K562 (cell line): ENCODE measurements around the gene C11orf42. TPM values are rescaled to one million over a fixed set of nuclear protein-coding genes. Genes with fewer than 3 reads are reported as not detected.

ENCODE experiments used
- ARID2 ChIP-seq: fragments of 450-650 bp; IDR thresholded peaks from 2 replicates; pipeline ENCODE4 v1.6.1; 2017; ENCODE audit warnings: antibody characterized with exemption, mild to moderate bottlenecking
- ASH1L ChIP-seq: fragments of 450-650 bp; IDR thresholded peaks from 2 replicates; pipeline ENCODE4 v1.6.1; 2018; ENCODE audit warnings: borderline replicate concordance, mild to moderate bottlenecking, low read depth; ENCODE audit not compliant: partially characterized antibody
- BRD4 ChIP-seq: fragments of 200-600 bp; sonication (generic); IDR thresholded peaks from 2 replicates; pipeline ENCODE4 v1.6.1; 2017; ENCODE audit warnings: inconsistent platforms
- CEBPB ChIP-seq: fragments of 450-650 bp; IDR thresholded peaks from 2 replicates; pipeline ENCODE4 v1.6.1; 2016; ENCODE audit warnings: missing genetic modification characterization, missing compliant biosample characterization
- HDAC1 ChIP-seq, 2 experiments: fragments of 450-650 bp; IDR thresholded peaks; 2 replicates each; pipeline ENCODE4 v1.6.1; 2016 to 2017; ENCODE audit warnings: inconsistent platforms in 1 of 2, mild to moderate bottlenecking in 1 of 2, moderate library complexity in 1 of 2
- NCOA4 ChIP-seq: fragments of 450-650 bp; IDR thresholded peaks from 2 replicates; pipeline ENCODE4 v1.6.1; 2018; ENCODE audit warnings: mild to moderate bottlenecking; ENCODE audit not compliant: partially characterized antibody
- NCOA6 ChIP-seq: fragments of 450-650 bp; IDR thresholded peaks from 2 replicates; pipeline ENCODE4 v1.6.1; 2017; ENCODE audit warnings: mild to moderate bottlenecking
- NRF1 ChIP-seq, 2 experiments: fragments of 450-650 bp; IDR thresholded peaks in 1 of 2; conservative IDR thresholded peaks in 1 of 2; 2 replicates each; pipeline ENCODE4 v1.6.1; 2014; ENCODE audit warnings: mild to moderate bottlenecking in 2 of 2
- POLR2AphosphoS2 ChIP-seq: IDR thresholded peaks from 2 replicates; pipeline ENCODE4 v1.6.1; 2012; ENCODE audit warnings: low read length, improper control_type of control experiment
- PRMT5 ChIP-seq: sonication (generic); formaldehyde crosslinking; IDR thresholded peaks from 2 replicates; pipeline ENCODE4 v1.5.0; 2020; ENCODE audit warnings: missing genetic modification reagents
- SMARCB1 ChIP-seq: IDR thresholded peaks from 2 replicates; pipeline ENCODE4 v1.6.1; 2011; ENCODE audit warnings: improper control_type of control experiment, low read depth; ENCODE audit not compliant: insufficient read length
- TSC22D4 ChIP-seq: fragments of 450-650 bp; IDR thresholded peaks from 2 replicates; pipeline ENCODE4 v1.6.1; 2016; ENCODE audit warnings: missing genetic modification characterization, missing biosample characterization, control low read depth
- polyA plus RNA-seq, 8 experiments: library from polyadenylated mRNA; depleted of rRNA in 4 of 8; stranded (reverse) in 5 of 8; unstranded in 3 of 8; fragments of >200 nt; fragmentation: Nextera tagmentation in 2 of 8; fragmentation: Illumina TruSeq in 1 of 8; extraction: Ambion mirVana in 2 of 8; extraction: Trizol in 1 of 8; gene quantifications; 2 replicates each; pipeline versions ENCODE4 v1.2.1 to v1.2.3, GENCODE V29; 2011 to 2014; ENCODE audit warnings: inconsistent platforms in 1 of 8, missing spikeins in 1 of 8
- total RNA-seq, 7 experiments: library from RNA; depleted of rRNA in 6 of 7; stranded (reverse); fragments of >200 nt in 6 of 7; fragmentation: Illumina TruSeq in 2 of 7; extraction: Trizol in 2 of 7; gene quantifications; 2 replicates each; pipeline versions ENCODE4 v1.2.1 to v1.2.3, GENCODE V29; 2011 to 2021; ENCODE audit warnings: low replicate concordance in 1 of 7
- TF ChIP-seq, protein P1 (sequence below): fragments of 450-650 bp; formaldehyde crosslinking; IDR thresholded peaks from 2 replicates; pipeline ENCODE4 v1.4.0; 2020; ENCODE audit warnings: mild to moderate bottlenecking, mixed read lengths
- TF ChIP-seq, protein P2 (sequence below): IDR thresholded peaks from 2 replicates; pipeline ENCODE4 v1.6.1; 2011; ENCODE audit warnings: borderline replicate concordance, low read depth, mild to moderate bottlenecking, moderate library complexity, low read length; ENCODE audit not compliant: insufficient read depth, poor library complexity, severe bottlenecking
- TF ChIP-seq, protein P3 (sequence below): fragments of 450-650 bp; formaldehyde crosslinking; IDR thresholded peaks from 2 replicates; pipeline ENCODE4 v1.4.0; 2022; ENCODE audit warnings: missing genetic modification characterization
- TF ChIP-seq, protein P4 (sequence below): fragments of 450-650 bp; IDR thresholded peaks from 2 replicates; pipeline ENCODE4 v1.7.0; 2016; ENCODE audit warnings: borderline replicate concordance
- TF ChIP-seq, protein P5 (sequence below): fragments of 450-650 bp; IDR thresholded peaks from 2 replicates; pipeline ENCODE4 v1.6.1; 2016; ENCODE audit warnings: antibody characterized with exemption
- TF ChIP-seq, protein P6 (sequence below): fragments of 450-650 bp; IDR thresholded peaks from 2 replicates; pipeline ENCODE4 v1.6.1; 2016

C11orf42 gene
- total and polyA plus RNA-seq, 9 of the 15 experiments (the other 6 are each of a cell fraction or from before 2014, with no cell fraction given), result not detected

DNA sequence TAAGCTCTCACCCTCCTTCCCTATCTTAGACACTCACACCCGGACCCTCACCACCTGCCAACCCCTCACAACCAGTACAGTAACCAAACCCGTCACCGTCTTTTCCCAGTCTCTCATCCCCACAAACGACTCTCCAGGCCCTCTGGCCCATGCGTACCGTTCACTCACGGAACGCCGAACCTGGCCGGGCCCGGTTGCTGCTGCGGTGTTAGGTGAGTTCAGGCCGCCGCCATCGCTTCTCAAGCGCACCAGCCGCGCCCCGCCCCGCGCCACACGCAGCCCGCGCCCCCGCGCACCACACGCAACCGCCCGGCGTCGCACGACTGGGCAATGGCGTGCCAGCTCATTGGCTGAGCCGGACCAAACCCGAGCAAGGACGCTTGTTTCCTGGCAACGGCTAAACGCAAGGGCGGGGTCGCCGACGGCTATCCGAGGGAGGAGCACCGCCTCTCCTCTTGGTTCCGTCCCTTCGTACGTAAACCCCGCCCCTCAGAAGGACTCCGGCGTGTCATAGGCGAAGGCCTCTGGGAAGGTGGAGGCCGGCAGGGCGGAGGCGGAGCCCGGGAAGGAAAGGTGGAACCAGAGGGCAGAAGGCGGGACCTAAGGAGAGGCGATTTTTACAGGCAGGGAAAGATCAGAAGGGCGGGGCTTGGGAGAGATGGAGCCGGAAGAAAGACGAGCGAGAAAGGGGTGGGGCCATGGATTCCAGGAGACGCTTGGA lies 29.2 kb downstream of the C11orf42 start, which contains the start of gene FHIP1B (continued):
- TF ChIP-seq, protein P1, sequence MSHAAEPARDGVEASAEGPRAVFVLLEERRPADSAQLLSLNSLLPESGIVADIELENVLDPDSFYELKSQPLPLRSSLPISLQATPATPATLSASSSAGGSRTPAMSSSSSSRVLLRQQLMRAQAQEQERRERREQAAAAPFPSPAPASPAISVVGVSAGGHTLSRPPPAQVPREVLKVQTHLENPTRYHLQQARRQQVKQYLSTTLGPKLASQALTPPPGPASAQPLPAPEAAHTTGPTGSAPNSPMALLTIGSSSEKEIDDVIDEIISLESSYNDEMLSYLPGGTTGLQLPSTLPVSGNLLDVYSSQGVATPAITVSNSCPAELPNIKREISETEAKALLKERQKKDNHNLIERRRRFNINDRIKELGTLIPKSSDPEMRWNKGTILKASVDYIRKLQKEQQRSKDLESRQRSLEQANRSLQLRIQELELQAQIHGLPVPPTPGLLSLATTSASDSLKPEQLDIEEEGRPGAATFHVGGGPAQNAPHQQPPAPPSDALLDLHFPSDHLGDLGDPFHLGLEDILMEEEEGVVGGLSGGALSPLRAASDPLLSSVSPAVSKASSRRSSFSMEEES (CRISPR knock-in tag), result no peak
- TF ChIP-seq ARID2 (peak; percentile 59; the same call in 1 of the 2 replicates), NCOA6 (peak; percentile 94), NRF1 (conservative IDR thresholded peaks at IDR 0.05 in 1 of 2, IDR thresholded peaks at IDR 0.05 in 1 of 2) (peak; percentile 92 to 94), HDAC1 (IDR thresholded peaks at IDR 0.05) (peak in 1 of 2 experiments; percentile 87; a peak in 2 of 4 replicates), NCOA4 (no peak), CEBPB (tag) (no peak), POLR2AphosphoS2 (no peak), TSC22D4 (tag) (no peak), SMARCB1 (no peak), ASH1L (no peak), BRD4 (0 out of 2 replicates have a peak, but pooled peaks have one; percentile 21), PRMT5 (CRISPR knock-in tag) (no peak)
- TF ChIP-seq, protein P2, sequence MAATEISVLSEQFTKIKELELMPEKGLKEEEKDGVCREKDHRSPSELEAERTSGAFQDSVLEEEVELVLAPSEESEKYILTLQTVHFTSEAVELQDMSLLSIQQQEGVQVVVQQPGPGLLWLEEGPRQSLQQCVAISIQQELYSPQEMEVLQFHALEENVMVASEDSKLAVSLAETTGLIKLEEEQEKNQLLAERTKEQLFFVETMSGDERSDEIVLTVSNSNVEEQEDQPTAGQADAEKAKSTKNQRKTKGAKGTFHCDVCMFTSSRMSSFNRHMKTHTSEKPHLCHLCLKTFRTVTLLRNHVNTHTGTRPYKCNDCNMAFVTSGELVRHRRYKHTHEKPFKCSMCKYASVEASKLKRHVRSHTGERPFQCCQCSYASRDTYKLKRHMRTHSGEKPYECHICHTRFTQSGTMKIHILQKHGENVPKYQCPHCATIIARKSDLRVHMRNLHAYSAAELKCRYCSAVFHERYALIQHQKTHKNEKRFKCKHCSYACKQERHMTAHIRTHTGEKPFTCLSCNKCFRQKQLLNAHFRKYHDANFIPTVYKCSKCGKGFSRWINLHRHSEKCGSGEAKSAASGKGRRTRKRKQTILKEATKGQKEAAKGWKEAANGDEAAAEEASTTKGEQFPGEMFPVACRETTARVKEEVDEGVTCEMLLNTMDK, result peak; percentile 47
- TF ChIP-seq, protein P3, sequence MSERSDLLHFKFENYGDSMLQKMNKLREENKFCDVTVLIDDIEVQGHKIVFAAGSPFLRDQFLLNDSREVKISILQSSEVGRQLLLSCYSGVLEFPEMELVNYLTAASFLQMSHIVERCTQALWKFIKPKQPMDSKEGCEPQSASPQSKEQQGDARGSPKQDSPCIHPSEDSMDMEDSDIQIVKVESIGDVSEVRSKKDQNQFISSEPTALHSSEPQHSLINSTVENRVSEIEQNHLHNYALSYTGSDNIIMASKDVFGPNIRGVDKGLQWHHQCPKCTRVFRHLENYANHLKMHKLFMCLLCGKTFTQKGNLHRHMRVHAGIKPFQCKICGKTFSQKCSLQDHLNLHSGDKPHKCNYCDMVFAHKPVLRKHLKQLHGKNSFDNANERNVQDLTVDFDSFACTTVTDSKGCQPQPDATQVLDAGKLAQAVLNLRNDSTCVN, result peak; percentile 94; the same call in 1 of the 2 replicates
- TF ChIP-seq, protein P4, sequence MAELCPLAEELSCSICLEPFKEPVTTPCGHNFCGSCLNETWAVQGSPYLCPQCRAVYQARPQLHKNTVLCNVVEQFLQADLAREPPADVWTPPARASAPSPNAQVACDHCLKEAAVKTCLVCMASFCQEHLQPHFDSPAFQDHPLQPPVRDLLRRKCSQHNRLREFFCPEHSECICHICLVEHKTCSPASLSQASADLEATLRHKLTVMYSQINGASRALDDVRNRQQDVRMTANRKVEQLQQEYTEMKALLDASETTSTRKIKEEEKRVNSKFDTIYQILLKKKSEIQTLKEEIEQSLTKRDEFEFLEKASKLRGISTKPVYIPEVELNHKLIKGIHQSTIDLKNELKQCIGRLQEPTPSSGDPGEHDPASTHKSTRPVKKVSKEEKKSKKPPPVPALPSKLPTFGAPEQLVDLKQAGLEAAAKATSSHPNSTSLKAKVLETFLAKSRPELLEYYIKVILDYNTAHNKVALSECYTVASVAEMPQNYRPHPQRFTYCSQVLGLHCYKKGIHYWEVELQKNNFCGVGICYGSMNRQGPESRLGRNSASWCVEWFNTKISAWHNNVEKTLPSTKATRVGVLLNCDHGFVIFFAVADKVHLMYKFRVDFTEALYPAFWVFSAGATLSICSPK, result no peak
- TF ChIP-seq, protein P5, sequence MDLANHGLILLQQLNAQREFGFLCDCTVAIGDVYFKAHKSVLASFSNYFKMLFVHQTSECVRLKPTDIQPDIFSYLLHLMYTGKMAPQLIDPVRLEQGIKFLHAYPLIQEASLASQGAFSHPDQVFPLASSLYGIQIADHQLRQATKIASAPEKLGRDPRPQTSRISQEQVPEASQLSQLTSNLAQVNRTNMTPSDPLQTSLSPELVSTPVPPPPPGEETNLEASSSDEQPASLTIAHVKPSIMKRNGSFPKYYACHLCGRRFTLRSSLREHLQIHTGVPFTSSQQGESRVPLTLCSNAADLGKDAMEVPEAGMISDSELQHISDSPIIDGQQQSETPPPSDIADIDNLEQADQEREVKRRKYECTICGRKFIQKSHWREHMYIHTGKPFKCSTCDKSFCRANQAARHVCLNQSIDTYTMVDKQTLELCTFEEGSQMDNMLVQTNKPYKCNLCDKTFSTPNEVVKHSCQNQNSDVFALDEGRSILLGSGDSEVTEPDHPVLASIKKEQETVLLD, result peak; percentile 92
- TF ChIP-seq, protein P6, sequence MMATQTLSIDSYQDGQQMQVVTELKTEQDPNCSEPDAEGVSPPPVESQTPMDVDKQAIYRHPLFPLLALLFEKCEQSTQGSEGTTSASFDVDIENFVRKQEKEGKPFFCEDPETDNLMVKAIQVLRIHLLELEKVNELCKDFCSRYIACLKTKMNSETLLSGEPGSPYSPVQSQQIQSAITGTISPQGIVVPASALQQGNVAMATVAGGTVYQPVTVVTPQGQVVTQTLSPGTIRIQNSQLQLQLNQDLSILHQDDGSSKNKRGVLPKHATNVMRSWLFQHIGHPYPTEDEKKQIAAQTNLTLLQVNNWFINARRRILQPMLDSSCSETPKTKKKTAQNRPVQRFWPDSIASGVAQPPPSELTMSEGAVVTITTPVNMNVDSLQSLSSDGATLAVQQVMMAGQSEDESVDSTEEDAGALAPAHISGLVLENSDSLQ, result peak; percentile 78
